AG04450 (cell line): ENCODE data around the gene OPCML. TPM values are rescaled to one million over a fixed set of nuclear protein-coding genes. Genes with fewer than 3 reads are reported as not detected.

Experiments used
- CTCF ChIA-PET: fragments of 300-600, 350-600 bp; formaldehyde crosslinking; extraction: SDS; loops from one replicate; lab custom pipeline; 2022; ENCODE audit warnings: antibody characterized with exemption, inconsistent platforms; lab: Charles Lee
- POLR2A ChIA-PET: fragments of 350-600 bp; formaldehyde crosslinking; extraction: SDS; loops from one replicate; lab custom pipeline; 2021; ENCODE audit warnings: antibody characterized with exemption, inconsistent platforms; lab: Yijun Ruan, JAX
- DNase-seq: peaks from one replicate; pipeline ENCODE4 v3.0.0-alpha.2; 2011; ENCODE audit warnings: low read depth, low spot score
- H3K27ac ChIP-seq: one replicate; pipeline ENCODE4 v1.5.1; 2012; ENCODE audit warnings: low read depth, low read length, control low read depth
- H3K27me3 ChIP-seq: one replicate; pipeline ENCODE4 v1.6.0; 2012; ENCODE audit warnings: low read length; ENCODE audit not compliant: control insufficient read depth, insufficient read depth
- H3K4me3 ChIP-seq: 2 replicates; pipeline ENCODE4 v1.5.1; 2011; ENCODE audit warnings: mild to moderate bottlenecking, low read depth, low read length, control low read depth
- H3K9me3 ChIP-seq: 2 replicates; pipeline ENCODE4 v1.5.1; 2012; ENCODE audit warnings: low read length; ENCODE audit not compliant: control insufficient read depth, insufficient read depth
- CTCF ChIP-seq: IDR thresholded peaks from 2 replicates; pipeline ENCODE4 v1.5.1; 2011; ENCODE audit warnings: low read depth, low read length, control low read depth, inconsistent platforms
- polyA plus RNA-seq: library from polyadenylated mRNA; depleted of rRNA; stranded (reverse); fragments of >200 nt; gene quantifications from 2 replicates; pipeline ENCODE4 v1.2.3, GENCODE V29; 2011

The OPCML gene
- polyA plus RNA-seq, 1 experiment: 1.1 TPM

- Histone ChIP-seq H3K27me3 (peaks cover 3% of the 10 kb centered on the region), H3K27ac (no peak overlapping the region), H3K4me3 (no peak overlapping the region), H3K9me3 (no peaks in the 10 kb centered on the region; the same call in 1 of the 2 replicates)
- ChIA-PET CTCF (no interaction called here), POLR2A (no interaction called here)
- no peak for TF ChIP-seq CTCF
- no peak for DNase-seq
Observed at GRCh38 chr11:133023232-133023631, 509.1 kb downstream of the OPCML start.

- H3K27ac ChIP-seq: no peak overlapping the region
- no peak overlapping the region for H3K4me3 ChIP-seq
- H3K9me3 ChIP-seq: no peaks in the 10 kb centered on the region; the same call in 1 of the 2 replicates
- H3K27me3 ChIP-seq: peaks cover 3% of the 10 kb centered on the region
- TF ChIP-seq CTCF: no peak
- ChIA-PET CTCF (no interaction called here), POLR2A (no interaction called here)
- no peak for DNase-seq
Observed at GRCh38 chr11:133021553-133021952, 510.7 kb downstream of the OPCML start.

GRCh38 chr11:133020372-133020714 lies 512.0 kb downstream of the OPCML start:
- no peak overlapping the region for H3K4me3 ChIP-seq
- CTCF ChIA-PET: no interaction called here
- no peak overlapping the region for H3K27ac ChIP-seq
- no peak for DNase-seq
- POLR2A ChIA-PET: no interaction called here
- no peaks in the 10 kb centered on the region; the same call in 1 of the 2 replicates for H3K9me3 ChIP-seq
- peaks cover 5% of the 10 kb centered on the region for H3K27me3 ChIP-seq
- TF ChIP-seq CTCF: no peak

- Histone ChIP-seq H3K4me3 (no peak overlapping the region), H3K9me3 (no peaks in the 10 kb centered on the region; the same call in 1 of the 2 replicates), H3K27ac (no peak overlapping the region), H3K27me3 (peaks cover 5% of the 10 kb centered on the region)
- CTCF ChIA-PET: no interaction called here
- POLR2A ChIA-PET: no interaction called here
- no peak for DNase-seq
- no peak for TF ChIP-seq CTCF
Observed at GRCh38 chr11:133019545-133020371, 512.5 kb downstream of the OPCML start.

GRCh38 chr11:133015457-133015856 lies 516.8 kb downstream of the OPCML start:
- CTCF ChIA-PET: no interaction called here
- Histone ChIP-seq H3K27ac (no peak overlapping the region), H3K27me3 (peaks cover 5% of the 10 kb centered on the region), H3K4me3 (no peak overlapping the region), H3K9me3 (no peaks in the 10 kb centered on the region; the same call in 1 of the 2 replicates)
- no peak for DNase-seq
- TF ChIP-seq CTCF: no peak
- POLR2A ChIA-PET: no interaction called here
